ENCODE measurements around the gene FGF9.

Gene FGF9

DNA sequence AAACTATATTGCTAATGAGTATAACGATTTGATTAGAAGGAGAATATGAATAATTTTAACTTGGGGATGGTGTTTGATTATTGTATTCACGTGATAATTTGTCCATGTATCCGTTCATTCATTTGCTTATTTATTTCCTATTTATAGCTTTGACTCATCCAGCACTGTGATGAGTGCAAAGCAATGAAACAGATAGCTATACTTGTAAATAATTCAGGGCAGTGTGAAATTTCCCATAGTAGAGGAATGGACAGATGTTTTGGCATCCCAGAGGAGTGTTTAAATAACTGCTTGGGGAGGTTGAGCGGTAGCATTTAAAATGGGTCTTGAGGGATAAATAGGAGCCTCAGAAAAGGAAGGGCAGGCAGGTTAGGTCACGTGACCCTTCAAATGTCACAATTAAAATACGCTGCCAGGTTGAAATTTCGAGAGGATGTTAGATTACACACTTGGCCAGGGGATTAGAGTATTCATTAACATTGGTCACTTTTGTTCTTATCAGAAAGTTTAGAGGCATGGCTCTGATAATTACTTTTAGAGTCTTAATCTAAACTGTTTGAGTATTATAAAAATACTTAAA is 14.7 kb downstream of the FGF9 start:
- DNase-seq, result no peak
- no peak overlapping the region for H3K27ac ChIP-seq
- H3K27me3 ChIP-seq (ENCODE audit: insufficient read depth, low read depth, severe bottlenecking), result peaks cover 96% of the 10 kb centered on the region
- H3K36me3 ChIP-seq, result no peaks in the 10 kb centered on the region
- H3K9me3 ChIP-seq (ENCODE audit: severe bottlenecking), result no peaks in the 10 kb centered on the region
- no peak overlapping the region for H3K4me3 ChIP-seq (ENCODE audit: low read depth, low read length)
- TF ChIP-seq, protein P1, sequence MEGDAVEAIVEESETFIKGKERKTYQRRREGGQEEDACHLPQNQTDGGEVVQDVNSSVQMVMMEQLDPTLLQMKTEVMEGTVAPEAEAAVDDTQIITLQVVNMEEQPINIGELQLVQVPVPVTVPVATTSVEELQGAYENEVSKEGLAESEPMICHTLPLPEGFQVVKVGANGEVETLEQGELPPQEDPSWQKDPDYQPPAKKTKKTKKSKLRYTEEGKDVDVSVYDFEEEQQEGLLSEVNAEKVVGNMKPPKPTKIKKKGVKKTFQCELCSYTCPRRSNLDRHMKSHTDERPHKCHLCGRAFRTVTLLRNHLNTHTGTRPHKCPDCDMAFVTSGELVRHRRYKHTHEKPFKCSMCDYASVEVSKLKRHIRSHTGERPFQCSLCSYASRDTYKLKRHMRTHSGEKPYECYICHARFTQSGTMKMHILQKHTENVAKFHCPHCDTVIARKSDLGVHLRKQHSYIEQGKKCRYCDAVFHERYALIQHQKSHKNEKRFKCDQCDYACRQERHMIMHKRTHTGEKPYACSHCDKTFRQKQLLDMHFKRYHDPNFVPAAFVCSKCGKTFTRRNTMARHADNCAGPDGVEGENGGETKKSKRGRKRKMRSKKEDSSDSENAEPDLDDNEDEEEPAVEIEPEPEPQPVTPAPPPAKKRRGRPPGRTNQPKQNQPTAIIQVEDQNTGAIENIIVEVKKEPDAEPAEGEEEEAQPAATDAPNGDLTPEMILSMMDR (IDR thresholded peaks at IDR 0.05; ENCODE audit: low read depth, low read length), result no peak

DNA sequence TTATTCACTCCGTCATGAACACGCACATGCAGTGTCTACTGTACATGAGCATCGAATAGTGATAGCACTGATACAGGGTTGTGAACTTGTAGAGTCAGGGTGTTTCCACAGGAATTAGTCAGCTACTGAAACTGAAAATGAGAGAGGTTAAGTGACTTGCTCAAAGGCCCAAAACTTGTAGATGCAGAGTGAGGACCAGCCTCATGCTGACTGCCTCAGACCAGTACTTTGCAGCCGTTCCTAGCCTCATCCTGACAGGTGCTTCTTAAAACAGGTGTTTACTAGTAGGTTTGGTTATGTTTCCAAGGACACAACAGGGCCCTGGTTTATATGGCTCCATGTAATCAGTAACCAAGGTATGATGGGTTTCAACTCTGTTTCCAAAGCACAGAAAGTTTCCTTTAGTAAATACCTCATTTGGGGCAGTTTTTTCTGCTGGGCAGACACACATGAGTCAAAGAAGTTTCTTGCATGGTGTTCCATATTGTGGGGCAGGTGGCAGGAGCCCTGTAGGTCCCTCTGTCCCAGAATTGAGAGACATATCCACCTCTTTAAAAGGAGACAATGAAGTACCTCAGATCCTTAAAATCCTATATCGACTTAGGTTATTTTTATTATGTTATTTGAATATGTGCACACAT is 16.0 kb downstream of the FGF9 start:
- TF ChIP-seq, protein P1 (IDR thresholded peaks at IDR 0.05; ENCODE audit: low read depth, low read length), result no peak
- H3K9me3 ChIP-seq (ENCODE audit: severe bottlenecking), result no peaks in the 10 kb centered on the region
- H3K4me3 ChIP-seq (ENCODE audit: low read depth, low read length), result no peak overlapping the region
- DNase-seq, result no peak
- no peak overlapping the region for H3K27ac ChIP-seq
- peaks cover 97% of the 10 kb centered on the region for H3K27me3 ChIP-seq (ENCODE audit: insufficient read depth, low read depth, severe bottlenecking)
- no peaks in the 10 kb centered on the region for H3K36me3 ChIP-seq

DNA sequence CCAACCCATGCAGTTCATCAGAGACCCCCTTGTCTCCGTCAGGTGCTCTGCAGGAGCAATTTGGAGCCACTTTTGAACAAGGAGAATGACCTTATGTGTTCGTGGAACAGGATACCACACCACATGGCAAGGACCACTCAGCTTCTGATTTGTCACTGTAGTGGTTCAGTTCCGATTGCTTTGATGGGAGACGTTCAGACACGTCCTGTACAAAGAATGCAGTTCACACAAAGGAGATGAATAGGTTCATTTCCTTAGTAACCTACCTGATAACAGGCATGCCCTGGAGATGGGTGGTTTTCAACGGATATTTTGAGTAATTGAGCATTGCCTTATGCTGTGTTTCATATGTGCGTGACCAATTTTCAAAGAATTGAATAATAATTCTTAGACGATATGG is 17.2 kb downstream of the FGF9 start:
- no peak overlapping the region for H3K27ac ChIP-seq
- no peaks in the 10 kb centered on the region for H3K9me3 ChIP-seq (ENCODE audit: severe bottlenecking)
- no peak overlapping the region for H3K4me3 ChIP-seq (ENCODE audit: low read depth, low read length)
- no peaks in the 10 kb centered on the region for H3K36me3 ChIP-seq
- peaks cover 99% of the 10 kb centered on the region for H3K27me3 ChIP-seq (ENCODE audit: insufficient read depth, low read depth, severe bottlenecking)
- no peak for DNase-seq
- TF ChIP-seq, protein P1 (IDR thresholded peaks at IDR 0.05; ENCODE audit: low read depth, low read length), result no peak

DNA sequence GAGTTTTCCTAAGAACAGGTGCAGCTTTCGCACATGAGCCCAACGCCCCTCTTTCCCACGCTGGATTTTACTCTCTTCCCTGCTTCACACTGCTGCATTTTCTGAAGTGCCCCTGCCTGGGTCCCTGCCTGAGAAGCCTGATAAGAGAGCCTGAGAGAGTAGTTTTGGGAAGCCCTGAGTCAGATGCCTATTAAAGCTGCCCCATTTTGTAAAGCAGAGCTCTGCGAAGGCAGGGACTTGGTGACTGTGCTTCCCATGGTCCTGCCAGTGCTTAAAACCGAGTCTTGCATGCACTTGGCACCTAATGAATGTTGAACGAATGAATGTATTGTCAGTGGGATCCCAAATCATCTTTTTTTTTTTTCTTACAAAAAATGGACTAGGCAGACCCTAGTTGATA is 18.2 kb downstream of the FGF9 start:
- Histone ChIP-seq H3K27ac (no peak overlapping the region), H3K4me3 (ENCODE audit: low read depth, low read length) (no peak overlapping the region), H3K27me3 (ENCODE audit: insufficient read depth, low read depth, severe bottlenecking) (peaks cover 99% of the 10 kb centered on the region), H3K9me3 (ENCODE audit: severe bottlenecking) (no peaks in the 10 kb centered on the region), H3K36me3 (no peaks in the 10 kb centered on the region)
- no peak for DNase-seq
- TF ChIP-seq, protein P1 (IDR thresholded peaks at IDR 0.05; ENCODE audit: low read depth, low read length), result no peak

DNA sequence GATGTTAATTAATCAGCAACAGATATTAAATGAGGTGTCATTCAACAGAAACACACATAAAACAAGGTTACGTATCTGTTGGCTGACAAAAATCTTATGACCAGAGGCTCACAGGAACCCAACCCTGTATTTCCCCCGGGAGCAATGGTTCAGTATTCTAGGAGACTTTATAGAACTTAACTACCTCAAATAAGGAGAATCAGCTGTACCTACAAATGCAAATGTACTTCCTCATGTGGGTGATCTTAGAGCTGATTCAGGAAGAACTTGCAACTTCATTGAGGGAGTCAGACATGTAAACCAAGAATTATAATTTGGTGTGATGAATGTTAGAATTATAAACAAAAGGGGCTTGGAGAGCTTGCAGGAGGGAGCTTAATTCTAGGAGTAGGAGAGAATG is 20.1 kb downstream of the FGF9 start:
- no peak overlapping the region for H3K27ac ChIP-seq
- no peaks in the 10 kb centered on the region for H3K36me3 ChIP-seq
- H3K9me3 ChIP-seq (ENCODE audit: severe bottlenecking), result no peaks in the 10 kb centered on the region
- TF ChIP-seq, protein P1 (IDR thresholded peaks at IDR 0.05; ENCODE audit: low read depth, low read length), result no peak
- H3K4me3 ChIP-seq (ENCODE audit: low read depth, low read length), result no peak overlapping the region
- peaks cover 99% of the 10 kb centered on the region for H3K27me3 ChIP-seq (ENCODE audit: insufficient read depth, low read depth, severe bottlenecking)
- DNase-seq, result no peak

DNA sequence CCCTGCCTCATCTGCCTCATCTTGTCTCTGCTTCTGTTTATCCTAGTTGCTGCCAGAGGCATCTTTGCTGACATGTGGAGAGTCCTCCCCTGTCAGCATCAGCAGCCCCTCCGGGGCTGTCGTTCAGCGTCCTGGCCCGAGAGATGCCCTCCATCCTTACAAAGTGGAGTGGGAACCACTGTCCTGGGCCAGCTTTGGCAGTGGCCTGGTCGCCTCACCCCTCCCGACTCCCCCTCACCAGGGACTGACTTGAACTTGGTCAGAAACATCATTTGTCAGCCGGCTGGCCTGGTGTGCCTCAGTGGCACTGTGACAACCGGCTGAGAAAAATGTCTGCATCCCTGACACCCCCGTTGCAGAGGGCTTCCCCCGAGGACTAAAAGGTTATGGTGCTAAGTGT is 20.6 kb downstream of the FGF9 start:
- Histone ChIP-seq H3K27ac (no peak overlapping the region), H3K27me3 (ENCODE audit: insufficient read depth, low read depth, severe bottlenecking) (peaks cover 99% of the 10 kb centered on the region), H3K9me3 (ENCODE audit: severe bottlenecking) (no peaks in the 10 kb centered on the region), H3K36me3 (no peaks in the 10 kb centered on the region), H3K4me3 (ENCODE audit: low read depth, low read length) (no peak overlapping the region)
- DNase-seq, result no peak
- TF ChIP-seq, protein P1 (IDR thresholded peaks at IDR 0.05; ENCODE audit: low read depth, low read length), result no peak

Data from WERI-Rb-1 (cell line).